HG03066 (cell line): ENCODE results near the gene DCXR.
"Not testable (repeated sequence)": the region's sequence is repeated elsewhere in the genome, so short reads cannot be mapped to it uniquely, and the experiment has no call there.

Source experiments
- ATAC-seq: cut with Tn5 transposase; IDR thresholded peaks from one replicate; pipeline ENCODE4 v1.9.1; 2021; ENCODE audit warnings: low read depth; ENCODE audit not compliant: unreplicated experiment

The DCXR gene

DNA sequence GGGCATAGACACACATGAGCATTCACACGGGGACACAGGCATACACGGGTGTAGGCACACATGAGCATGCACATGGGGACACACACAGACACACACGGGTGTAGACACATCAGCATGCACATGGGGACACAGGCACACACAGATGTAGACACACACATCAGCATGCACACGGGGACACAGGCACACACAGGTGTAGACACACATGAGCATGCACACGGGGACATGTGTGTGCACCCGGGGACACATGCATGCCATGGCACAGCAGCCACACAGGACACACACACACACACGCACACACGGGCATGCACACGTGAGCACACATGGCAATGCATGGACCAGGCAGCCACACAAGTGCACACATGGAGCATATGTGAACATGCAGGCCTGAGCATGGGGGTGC, 5.2 kb upstream of the DCXR start:
- ATAC-seq, result no peak

DNA sequence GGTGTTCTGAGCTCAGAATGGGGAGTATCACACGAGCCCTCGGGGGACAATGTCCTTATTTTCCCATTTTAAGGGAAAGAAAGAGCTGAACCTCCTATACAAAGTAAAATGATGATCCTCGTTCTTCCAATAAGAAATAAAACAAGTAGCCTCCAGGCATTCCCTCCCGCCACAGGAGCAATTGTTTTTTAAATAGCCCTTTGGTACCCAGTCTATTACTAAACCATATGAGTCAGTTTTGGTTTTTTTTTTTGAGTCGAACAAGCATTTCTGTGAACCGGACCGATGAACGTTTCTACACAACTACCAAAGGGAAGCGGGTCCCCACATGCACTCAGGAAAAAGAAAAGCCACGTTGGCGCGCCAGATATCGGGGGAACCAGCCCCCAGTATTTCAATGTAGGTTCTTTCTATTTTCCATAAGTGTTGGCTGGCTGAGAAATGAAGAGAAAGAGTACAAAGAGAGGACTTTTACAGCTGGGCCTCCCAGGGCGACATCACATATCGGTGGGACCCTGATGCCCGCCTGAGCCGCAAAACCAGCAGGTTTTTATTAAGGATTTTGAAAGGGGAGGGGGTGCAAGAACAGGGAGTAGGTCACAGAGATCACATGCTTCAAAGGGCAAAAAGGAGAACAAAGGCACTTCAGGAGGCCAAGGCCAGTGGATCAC, 3.8 kb upstream of the DCXR start:
- no peak for ATAC-seq

DNA sequence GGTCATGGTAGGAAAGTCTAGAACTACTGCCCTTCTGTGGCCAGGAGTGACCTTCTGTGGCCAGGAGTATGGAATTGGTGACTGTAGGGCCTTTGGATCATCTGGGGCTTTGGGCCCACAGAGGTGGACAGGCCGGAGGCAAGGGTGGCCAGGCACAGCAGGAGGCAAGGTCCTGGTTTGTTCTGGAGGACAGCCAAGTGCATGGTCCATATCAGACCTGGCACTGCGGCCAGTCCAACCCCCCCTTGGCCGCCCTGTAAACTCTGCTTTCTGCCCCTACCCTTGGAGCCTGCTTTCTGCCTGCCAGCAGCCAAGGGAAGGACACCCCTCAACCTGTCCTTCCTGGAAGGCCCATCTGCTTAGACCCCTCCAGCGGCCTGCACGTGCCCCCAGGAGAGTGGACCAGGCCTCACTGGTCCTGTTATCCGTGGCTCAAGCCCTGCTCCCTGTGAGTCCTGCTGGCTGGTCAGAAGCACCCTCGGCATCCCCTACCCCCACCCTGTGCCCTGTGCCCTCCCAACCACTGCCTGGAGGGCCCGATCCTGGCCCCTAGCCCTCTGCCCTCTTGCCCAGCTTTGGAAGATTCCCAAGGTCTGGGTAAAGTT, 2.3 kb upstream of the DCXR start:
- ATAC-seq, result no peak

DNA sequence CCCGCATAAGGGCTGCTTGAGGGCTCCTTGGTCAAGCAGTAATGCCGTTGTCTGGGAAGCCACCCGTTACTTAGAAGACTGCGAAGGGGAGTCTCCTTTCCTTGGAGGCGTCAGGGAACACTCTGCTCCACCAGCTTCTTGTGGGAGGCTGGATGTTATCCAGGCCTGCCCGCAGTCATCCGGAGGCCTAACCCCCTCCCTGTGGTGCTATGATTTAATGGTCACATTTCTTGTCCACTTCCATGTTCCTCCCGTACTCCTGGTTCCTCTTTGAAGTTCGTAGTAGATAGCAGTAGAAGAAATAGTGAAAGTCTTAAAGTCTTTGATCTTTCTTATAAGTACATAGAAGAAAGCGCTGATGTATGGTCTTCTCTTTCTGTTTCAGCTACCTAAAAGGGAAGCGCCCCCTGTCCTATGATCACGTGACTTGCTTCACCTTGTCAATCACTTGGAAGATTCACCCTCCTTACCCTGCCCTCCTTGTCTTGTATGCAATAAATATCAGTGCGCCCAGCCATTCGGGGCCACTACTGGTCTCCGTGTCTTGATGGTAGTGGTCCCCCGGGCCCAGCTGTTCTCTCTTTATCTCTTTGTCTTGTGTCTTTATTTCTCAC, 1.4 kb upstream of the DCXR start:
- not testable (repeated sequence) for ATAC-seq

DNA sequence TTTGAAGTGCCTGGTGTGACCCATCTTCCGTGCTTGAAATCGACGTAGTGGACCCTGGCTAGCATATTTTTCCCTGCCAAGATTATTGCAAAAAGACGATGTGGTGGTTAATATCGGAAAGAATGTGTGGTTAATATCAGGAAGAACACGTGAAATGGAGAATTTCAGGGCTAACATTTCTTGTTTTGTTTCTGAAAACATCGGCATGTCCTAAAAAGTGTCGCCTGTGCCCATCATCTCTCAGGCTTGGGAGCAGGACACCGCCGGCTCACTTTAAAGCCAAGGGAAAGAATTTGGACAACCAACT, 345 bp upstream of the DCXR start:
- no peak for ATAC-seq

DNA sequence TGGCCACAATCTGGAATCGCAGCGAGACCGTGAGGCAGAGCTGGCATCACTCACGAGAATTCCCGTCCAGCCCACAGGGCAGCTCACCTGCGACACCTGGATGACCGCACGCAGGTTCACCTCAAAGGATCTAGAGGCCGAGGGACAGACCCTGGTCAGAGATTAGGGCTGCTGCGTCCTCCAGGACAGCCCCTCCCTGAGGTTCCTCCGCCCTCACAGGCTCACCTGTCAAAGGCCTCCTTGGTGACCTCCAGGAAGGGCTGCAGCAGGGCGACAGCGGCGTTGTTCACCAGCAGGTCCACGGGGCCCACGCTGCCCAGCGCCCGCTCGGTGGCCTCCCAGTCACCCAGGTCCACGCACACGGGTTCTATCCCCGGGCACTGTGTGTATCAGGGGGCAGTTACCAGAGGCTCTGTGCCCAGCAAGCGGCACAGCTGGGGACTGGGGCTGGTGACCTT, 834 bp downstream of the DCXR start:
- ATAC-seq, result no peak

DNA sequence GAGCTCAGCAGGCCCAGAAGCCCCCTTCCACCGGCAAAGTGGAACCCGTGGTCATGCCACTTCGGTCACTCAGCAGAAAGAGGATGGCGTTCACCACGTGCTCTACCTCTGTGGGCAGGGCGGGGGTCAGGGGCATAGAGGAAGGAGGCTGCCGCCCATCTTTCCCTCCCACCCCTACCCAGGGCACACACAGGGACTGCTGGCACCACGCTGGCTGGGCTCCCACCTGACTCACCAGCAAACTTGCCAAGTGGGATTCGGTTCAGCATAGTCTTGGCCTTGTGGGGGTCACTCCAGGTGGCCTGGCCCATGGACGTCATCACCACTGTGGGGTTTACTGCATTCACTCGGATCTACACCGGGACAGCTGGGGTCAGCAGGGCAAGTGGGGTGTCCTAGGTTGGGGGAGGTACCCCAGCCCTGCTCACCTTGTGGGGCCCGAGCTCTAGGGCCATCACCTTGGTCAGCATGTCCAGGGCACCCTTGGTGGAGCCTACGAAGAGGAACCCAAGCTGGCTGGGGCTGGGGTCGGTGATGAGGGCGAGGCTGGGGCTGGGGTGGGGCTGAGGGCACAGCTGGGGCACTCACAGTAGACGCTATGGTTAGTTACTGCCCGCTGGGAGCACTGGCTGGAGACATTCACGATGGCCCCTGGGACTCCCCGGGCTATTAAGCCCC, 1.4 kb downstream of the DCXR start:
- no peak for ATAC-seq

DNA sequence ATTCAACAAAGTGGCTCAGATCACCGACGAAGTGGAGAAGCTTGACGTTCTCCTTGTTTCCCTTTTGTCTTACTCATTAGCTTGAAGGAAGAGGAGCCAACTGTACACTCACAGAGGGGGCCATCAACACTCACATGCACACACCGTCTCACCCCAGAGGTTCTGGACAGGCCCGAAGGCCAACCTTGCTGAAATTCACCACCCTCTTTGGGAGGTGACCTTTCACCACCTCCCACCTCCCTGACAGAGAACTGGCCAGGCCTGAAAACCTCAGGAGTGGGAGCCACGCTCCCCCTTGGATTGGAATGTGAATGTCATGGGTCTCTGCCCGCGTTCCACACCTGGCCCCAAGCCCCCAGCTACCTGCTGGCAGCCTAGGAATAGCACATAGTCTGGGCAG, 2.0 kb downstream of the DCXR start:
- no peak for ATAC-seq

DNA sequence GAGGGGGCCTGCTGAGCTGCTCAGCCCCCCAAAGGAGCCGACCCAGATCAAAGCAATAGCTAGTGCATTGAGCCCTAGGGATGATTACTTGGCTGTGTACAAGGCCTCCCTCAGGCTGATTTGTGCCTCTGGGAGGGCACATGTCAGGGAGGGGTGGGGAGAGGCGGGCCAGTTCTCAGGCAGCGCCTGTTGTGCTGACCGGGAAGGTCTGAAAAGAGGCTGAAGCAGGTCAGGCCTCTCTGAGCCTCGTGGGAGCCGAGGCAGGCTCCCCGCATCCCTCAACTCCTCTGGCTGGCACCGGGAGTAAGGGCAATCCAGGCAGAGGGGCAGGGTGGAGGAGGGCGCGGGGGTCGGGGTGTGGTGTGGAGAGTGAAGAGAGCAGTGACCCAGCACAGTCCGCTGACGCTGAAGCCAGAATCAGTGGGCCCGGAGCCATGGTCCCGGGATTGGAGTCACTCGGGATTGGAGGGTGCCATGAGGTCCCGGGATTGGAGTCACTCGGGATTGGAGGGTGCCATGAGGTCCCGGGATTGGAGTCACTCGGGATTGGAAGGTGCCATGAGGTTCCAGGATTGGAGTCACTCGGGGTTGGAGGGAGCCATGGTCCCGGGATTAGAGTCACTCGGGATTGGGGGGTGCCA, 3.0 kb downstream of the DCXR start:
- no peak for ATAC-seq

DNA sequence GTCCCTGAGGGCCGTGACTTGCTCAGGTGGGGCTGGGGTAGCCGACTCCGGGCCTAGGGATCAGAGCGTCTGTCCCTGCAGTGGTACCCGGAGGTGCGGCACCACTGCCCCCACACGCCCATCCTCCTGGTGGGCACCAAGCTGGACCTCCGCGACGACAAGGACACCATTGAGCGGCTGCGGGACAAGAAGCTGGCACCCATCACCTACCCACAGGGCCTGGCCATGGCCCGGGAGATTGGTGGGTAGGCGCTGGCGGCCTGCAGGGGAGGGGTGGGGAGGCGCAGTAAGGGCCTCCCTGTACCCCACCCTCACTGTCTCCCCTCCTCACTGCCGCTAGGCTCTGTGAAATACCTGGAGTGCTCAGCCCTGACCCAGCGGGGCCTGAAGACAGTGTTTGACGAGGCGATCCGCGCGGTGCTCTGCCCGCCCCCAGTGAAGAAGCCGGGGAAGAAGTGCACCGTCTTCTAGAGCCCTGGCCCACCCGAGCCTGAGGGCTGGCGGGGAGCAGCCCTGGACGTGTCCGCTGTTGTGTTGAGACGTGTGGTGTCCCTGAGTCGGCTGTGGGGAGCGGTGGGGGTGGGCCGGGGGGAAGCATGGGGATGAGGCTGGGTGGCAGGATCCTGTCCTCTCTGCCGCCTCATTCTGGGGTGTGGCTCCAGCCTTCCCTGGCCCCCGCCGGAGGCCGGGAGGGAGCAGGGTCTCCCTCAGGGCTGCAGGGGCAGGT, 4.0 kb downstream of the DCXR start:
- no peak for ATAC-seq

DNA sequence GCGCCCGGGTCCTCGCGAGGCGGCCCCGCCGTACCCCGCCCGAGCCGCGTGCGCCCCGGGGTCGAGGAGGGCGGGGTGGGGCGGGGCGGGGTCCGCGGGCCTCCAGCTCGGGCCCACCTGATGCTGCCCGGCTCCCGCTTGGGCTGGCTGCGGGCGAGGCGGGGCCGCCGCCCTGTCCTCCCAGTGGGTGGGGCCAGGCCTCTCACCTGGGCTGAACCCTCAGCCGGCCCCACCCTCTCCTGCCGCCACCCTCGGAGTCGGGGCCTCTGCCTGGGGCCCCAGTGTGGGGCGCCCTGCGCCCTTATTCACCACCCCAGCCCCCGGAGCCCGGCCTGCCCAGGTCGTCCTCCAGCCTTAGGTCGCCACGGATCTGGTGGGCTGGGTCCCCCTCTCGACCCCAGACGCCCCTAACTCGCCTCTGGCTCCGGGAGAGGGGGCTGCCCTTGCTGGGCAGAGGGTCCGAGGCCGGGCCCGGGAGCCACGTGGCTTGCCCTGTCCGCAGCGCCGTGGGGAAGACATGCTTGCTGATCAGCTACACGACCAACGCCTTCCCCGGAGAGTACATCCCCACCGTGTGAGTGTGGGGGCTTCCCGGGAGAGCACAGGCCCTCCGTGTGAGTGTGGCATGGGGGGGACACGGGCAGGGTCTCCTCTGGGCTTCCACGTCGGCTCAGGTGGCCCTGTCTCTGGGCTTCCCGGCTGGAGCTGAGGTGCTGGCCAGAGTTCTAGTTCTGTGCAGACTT, 5.4 kb downstream of the DCXR start:
- no peak for ATAC-seq

DNA sequence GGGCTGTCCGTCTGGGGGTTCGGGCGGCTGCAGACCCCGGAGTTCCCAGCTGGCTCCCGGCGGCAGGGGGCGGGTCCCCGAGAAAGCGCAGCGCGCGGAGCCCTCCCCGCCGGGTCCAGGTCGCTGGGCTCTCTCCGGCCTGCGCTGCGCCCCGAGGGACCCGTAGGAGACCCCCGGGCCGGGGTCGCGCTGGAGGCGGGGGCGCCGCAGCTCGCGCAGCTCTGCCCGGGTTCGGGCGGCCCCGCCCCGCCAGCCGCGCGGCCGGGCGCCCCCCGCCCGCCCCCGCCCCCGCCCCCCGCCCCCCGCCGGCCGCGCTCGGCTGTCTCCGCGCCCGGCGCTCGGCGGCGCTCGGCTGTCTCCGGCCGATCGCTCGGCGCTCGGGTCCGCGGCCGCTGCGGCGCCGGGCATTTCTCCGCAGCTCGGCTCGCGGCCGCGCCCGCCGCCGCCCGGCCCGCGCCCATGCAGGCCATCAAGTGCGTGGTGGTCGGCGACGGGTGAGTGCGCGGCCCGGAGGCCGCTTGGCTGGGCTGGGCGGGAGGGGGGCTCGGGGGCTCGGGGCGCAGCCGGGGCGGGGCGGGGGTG, 6.1 kb downstream of the DCXR start, which contains the start of gene RAC3:
RAC3 (plus strand) TSS at position 376 of the 582 bp plus-strand sequence; CDS start at position 460, 84 bp downstream.
- ATAC-seq, result no peak

DNA sequence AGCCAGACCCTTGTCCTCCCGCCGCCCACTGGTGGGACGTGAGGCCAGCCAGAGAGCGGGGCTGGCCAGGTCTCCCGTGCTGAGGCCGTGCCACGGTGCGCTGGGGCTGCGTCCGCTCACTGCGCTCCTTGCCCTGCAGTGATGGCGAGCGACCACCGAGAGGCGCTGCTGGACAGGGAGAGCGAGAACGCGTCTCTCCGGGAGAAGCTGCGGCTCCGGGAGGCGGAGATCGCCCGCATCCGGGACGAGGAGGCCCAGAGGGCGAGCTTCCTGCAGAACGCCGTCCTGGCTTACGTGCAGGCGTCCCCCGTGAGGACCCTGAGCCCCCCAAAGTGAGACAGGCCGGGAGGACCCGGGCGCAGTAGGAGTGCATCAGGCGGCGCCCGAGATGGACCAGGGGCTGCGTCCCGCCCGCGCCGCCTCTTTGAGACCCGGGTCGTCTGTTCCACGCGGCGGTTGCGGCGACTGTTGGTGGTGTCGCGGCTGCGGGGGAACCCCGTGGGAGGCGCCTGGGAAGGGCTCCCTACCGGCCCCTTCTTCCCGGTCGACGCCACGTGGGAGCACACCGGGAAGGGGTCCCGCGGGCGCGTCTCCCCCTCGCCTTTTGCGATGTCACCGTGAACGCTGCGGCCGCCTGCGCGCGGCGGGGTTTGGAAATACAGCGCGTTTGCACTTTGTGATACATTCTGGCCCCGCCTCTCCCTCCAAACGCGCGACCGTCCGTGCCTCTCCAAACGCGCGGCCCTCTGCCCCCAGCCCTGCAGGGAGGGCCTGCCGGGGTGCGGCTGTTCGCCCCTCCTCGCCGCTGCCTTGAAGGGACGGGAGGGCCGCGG, 6.8 kb downstream of the DCXR start:
- no peak for ATAC-seq

DNA sequence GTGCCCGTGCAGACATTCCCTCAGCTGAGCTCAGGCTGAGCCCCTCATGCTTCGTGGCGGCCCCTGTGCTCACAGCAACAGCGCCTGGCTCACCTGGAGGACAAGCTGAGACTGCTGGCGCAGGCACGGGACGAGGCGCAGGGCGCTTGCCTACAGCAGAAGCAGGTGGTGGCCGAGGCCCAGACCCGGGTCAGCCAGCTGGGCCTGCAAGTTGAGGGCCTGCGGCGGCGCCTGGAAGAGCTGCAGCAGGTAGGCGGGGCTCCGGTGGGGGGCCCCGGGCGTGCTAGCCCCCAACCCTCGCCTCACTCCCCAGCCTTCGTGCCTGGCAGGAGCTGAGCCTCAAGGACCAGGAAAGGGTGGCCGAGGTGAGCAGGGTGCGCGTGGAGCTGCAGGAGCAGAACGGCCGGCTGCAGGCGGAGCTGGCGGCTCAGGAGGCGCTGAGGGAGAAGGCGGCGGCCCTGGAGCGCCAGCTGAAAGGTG, 7.5 kb downstream of the DCXR start:
- no peak for ATAC-seq

DNA sequence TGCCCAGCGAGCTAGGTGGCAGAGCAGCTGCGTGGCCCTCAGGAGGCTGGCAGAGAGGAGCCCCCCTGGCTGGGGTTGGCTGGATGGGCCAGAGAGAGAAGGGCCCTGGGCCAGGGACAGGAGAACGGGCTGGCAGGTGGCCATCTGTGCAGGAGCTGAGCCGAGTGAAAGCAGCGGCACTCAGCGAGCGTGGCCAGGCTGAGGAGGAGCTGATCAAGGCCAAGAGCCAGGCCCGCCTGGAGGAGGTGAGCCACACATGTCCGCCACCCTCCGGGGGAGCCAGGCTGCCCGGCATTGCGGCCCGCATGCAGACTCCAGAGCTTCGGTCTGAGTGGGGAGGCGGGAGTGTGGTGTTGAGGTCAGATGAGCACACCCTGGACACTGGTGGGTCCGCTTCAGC, 8.1 kb downstream of the DCXR start:
- no peak for ATAC-seq

DNA sequence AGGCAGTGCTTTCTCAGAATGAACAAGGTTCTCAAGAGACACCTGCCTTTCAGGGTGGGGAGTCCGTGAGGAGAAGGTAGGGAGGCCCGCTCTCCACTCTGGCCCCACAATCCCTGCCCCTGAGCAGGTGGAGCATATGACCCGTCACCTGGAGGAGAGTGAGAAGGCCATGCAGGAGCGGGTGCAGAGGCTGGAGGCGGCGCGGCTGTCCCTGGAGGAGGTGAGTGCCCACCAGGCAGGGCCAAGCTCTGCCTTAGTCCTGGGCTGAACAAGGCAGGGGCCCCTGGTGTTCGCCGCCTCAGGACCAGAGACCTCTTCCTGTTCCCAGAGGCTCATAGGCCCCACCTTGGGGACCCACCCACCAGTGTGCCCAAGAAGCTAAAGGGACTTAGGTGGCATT, 8.5 kb downstream of the DCXR start:
- no peak for ATAC-seq

DNA sequence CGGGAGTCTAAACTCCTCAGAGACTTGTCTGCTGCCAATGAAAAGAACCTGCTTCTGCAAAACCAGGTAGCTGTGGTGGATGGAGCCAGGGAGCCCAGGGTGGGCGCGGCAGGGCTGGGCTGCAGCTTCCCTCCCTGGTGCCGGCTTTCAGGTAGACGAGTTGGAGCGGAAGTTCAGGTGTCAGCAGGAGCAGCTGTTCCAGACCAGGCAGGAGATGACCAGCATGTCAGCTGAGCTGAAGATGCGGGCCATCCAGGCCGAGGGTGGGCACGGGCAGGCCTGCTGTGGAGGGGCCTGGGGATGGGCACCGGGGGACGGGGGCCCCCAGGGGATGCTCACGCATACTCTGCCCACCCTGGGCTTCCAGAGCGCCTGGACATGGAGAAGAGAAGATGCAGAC, 9.3 kb downstream of the DCXR start:
- no peak for ATAC-seq

DNA sequence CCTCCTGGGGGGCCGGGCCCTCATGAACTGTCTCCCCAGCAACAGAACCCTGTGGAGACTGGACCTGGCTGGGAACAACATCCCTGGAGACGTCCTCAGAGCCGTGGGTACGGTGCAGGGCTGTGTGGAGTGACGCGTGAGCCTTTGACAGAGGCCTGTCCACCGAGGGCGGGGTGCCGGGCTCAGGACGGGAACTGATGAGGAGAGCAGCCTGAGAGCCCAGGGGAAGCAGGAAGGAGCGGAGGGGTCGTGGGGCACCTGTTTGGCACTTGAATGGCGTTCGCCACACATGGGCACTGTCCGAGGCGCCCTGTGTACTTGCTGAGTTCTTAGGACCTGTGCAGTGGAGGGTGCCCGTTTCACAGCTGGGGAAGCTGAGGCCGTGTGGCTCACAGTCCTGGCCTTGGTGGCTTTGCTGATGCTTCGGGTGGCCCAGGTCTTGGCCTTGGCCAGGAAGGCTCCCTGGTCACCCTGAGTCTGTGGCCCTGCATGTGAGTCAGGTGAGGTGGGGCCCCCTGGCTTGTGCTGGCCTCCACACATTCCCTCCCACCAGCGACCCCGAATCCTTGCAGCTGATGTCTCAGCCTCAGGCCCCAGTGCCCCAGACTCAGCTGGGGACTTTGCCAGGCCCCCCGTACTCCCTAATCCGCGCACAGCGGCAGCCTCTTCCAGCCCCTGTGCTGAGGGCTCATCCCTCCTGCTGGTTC, 11.9 kb downstream of the DCXR start:
- ATAC-seq, result no peak
